Kidney (tissue), 14 donors: ENCODE results near the gene NRGN. TPM values are rescaled to one million over a fixed set of nuclear protein-coding genes. Genes with fewer than 3 reads are reported as not detected.

Experiments used
- DNase-seq, 5 donors: peaks; one replicate each; pipeline ENCODE4 v3.0.0-alpha.2; 2013 to 2020
- FAIRE-seq: peaks from 2 replicates; lab custom pipeline; 2012; peaks lifted over from hg19 to GRCh38; lab: Jason Lieb, UNC
- H3K27ac ChIP-seq, 2 donors: one replicate each; pipeline ENCODE4 v1.7.0; 2013; ENCODE audit warnings: low read depth in 2 of 2, low read length in 2 of 2, inconsistent platforms in 1 of 2
- H3K27me3 ChIP-seq: one replicate; pipeline ENCODE4 v1.7.1; 2013; ENCODE audit warnings: low read length, inconsistent platforms; ENCODE audit not compliant: control insufficient read depth, insufficient read depth
- H3K36me3 ChIP-seq, 3 donors: one replicate each; pipeline versions ENCODE4 v1.7.0 to v1.7.1; 2013; ENCODE audit warnings: low read length in 3 of 3, control low read depth in 1 of 3, inconsistent platforms in 1 of 3; ENCODE audit not compliant: insufficient read depth in 3 of 3, control insufficient read depth in 2 of 3
- H3K4me1 ChIP-seq, 3 donors: one replicate each; pipeline versions ENCODE4 v1.7.0 to v1.7.1; 2013; ENCODE audit warnings: low read length in 3 of 3, inconsistent platforms in 1 of 3, low read depth in 1 of 3; ENCODE audit not compliant: control insufficient read depth in 2 of 3, insufficient read depth in 2 of 3
- H3K4me3 ChIP-seq, 3 donors: one replicate each; pipeline versions ENCODE4 v1.7.0 to v1.8.1; 2013; ENCODE audit warnings: low read length in 3 of 3, control low read depth in 1 of 3, inconsistent platforms in 1 of 3
- H3K9ac ChIP-seq, 3 donors: one replicate each; pipeline versions ENCODE4 v1.7.0 to v1.7.1; 2013; ENCODE audit warnings: low read length in 3 of 3, control low read depth in 1 of 3, inconsistent platforms in 1 of 3
- H3K9me3 ChIP-seq, 3 donors: one replicate each; pipeline versions ENCODE4 v1.7.0 to v1.7.1; 2013; ENCODE audit warnings: low read length in 3 of 3, control low read depth in 1 of 3, inconsistent platforms in 1 of 3; ENCODE audit not compliant: control insufficient read depth in 2 of 3, insufficient read depth in 1 of 3
- intact Hi-C: fragments of 100-400 bp; cut with DNase I; formaldehyde crosslinking; loops from one replicate; pipeline ENCODE4 v1.11.1; 2022
- polyA plus RNA-seq: library from polyadenylated mRNA; stranded (reverse); fragments of 350-450 nt; fragmentation: Illumina TruSeq; extraction: RNeasy Lipid Tissue Mini Kit (QIAGEN cat#74804); gene quantifications from one replicate; pipeline ENCODE4 v1.2.3, GENCODE V29; 2014; ENCODE audit warnings: low read depth, low replicate concordance; ENCODE audit not compliant: insufficient read depth
- total RNA-seq: library from RNA; stranded (reverse); fragmentation: NEBNext Ultra II Directional; extraction: Animal tissue kit (Norgen Biotek cat#: 25700); gene quantifications from one replicate; pipeline ENCODE4 v1.2.1, GENCODE V29; 2021
- TF ChIP-seq, protein P1 (sequence below): IDR thresholded peaks from 3 replicates; pipeline ENCODE4 v1.5.1; 2012; ENCODE audit warnings: mild to moderate bottlenecking, moderate library complexity, borderline replicate concordance; ENCODE audit not compliant: insufficient read depth; ENCODE audit errors: extremely low read depth
- donor health status: control.
- donor health status: control.
- donor health status: control.
- donor health status: control.
- donor health status: control.
- donor health status: DM: yes; HTN: yes; CAD: no.
- donor health status: Normal renal cell carcinoma (clear cell type).

Gene NRGN
- total and polyA plus RNA-seq, 2 donors from 2014 or later = 17.9 to 55.9 TPM

- FAIRE-seq (no peak), DNase-seq (no peak)
- Histone ChIP-seq H3K9ac (no peak overlapping the region), H3K4me3 (no peak overlapping the region), H3K27ac (no peak overlapping the region), H3K9me3 (no peaks in the 10 kb centered on the region), H3K27me3 (peaks cover 17% of the 10 kb centered on the region), H3K36me3 (no peaks in the 10 kb centered on the region), H3K4me1 (peaks cover 0 to 7% (median 5%) of the 10 kb centered on the region in 3 donors)
- TF ChIP-seq, protein P1, sequence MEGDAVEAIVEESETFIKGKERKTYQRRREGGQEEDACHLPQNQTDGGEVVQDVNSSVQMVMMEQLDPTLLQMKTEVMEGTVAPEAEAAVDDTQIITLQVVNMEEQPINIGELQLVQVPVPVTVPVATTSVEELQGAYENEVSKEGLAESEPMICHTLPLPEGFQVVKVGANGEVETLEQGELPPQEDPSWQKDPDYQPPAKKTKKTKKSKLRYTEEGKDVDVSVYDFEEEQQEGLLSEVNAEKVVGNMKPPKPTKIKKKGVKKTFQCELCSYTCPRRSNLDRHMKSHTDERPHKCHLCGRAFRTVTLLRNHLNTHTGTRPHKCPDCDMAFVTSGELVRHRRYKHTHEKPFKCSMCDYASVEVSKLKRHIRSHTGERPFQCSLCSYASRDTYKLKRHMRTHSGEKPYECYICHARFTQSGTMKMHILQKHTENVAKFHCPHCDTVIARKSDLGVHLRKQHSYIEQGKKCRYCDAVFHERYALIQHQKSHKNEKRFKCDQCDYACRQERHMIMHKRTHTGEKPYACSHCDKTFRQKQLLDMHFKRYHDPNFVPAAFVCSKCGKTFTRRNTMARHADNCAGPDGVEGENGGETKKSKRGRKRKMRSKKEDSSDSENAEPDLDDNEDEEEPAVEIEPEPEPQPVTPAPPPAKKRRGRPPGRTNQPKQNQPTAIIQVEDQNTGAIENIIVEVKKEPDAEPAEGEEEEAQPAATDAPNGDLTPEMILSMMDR = no peak
- intact Hi-C loops = no loop called here
Observed at GRCh38 chr11:124719534-124719933, 20.2 kb upstream of the NRGN start.

DNA sequence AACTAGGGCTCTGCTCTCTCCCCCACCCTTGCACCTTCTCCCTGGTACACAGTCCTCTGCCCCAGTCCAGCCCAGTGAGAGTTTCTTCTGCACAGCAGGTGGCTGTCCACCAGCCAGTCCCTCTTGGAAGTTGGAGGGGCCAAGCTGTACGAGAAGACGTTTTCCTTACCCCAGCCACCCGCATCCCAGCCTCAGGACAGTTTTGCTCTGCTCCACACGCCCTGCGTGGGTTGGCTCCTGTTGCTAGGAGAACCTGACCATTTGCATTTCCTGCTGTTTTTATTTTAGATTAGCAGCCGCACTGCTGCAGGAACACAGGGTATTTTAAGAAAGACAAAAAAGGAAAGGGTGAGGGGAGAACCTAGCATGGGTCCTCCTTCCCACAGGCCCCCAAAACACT lies 17.6 kb upstream of the NRGN start:
- H3K4me1 ChIP-seq = peaks cover 5 to 16% (median 8%) of the 10 kb centered on the region in 3 donors
- H3K36me3 ChIP-seq = no peaks in the 10 kb centered on the region
- no peak overlapping the region for H3K9ac ChIP-seq
- intact Hi-C loops = no loop called here
- H3K4me3 ChIP-seq = no peak overlapping the region
- TF ChIP-seq, protein P1 = no peak
- no peaks in the 10 kb centered on the region for H3K9me3 ChIP-seq
- no peak overlapping the region for H3K27ac ChIP-seq
- FAIRE-seq (no peak), DNase-seq (no peak)
- H3K27me3 ChIP-seq = peaks cover 17% of the 10 kb centered on the region

DNA sequence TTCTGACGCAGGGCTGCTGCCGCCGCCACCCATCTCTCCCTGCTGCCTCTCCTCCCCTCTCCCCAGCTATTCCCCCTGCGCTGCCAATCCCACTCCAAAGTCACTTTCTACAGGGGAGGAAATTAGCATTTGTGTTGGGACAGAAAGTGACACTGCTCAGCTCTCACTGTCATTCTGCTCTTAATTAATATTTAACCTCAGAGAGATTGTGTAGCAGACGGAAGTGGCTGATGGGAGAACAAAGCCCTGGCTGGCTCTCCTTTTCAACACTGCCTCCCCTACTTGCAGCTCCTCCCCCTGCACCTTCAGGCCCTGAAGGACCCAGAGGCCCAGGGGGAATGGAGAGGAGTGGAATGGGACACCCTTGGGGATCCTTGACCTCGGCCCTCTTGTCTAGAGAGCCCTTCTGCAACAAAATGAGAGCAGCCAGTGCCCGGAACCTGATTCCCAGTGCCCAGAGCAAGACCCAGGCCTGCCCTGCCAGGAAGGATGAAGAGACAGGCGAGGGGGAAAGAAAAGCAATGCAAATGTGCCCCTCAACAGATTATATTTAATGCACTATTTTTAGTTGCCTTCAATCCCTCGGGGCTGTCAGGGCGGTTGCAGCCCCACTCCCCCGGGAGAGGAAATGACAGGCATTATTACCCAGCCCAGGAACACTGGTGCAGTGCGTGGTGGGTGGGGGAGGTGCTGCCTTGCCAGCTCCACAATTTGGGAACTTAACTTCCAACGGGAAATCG lies 14.6 kb upstream of the NRGN start:
- peaks cover 0 to 9% (median 8%) of the 10 kb centered on the region in 3 donors for H3K4me1 ChIP-seq
- TF ChIP-seq, protein P1 = no peak
- no peaks in the 10 kb centered on the region for H3K9me3 ChIP-seq
- H3K4me3 ChIP-seq = no peak overlapping the region
- no peaks in the 10 kb centered on the region for H3K36me3 ChIP-seq
- intact Hi-C loops = no loop called here
- H3K27me3 ChIP-seq = peaks cover 9% of the 10 kb centered on the region
- no peak overlapping the region for H3K27ac ChIP-seq
- FAIRE-seq = no peak
- no peak for DNase-seq
- no peak overlapping the region for H3K9ac ChIP-seq

DNA sequence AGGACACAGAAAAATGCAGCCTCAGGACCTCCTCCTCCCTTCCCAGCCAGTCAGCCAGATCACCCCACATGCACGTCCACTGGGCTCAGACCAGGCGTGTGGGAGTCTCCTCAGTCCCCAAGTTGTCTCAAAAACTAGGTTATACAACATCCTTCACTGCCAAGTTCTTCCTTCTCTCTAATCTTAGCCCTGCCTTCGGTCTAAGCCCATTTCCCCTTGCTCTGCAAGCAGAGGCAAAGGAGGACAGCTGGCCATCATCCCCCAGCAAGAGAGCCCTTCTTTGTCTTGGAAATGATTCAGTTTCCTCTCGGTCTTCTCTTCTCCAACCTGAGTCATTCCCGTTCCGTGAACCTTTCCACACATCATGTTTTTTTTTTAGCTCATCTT lies 14.0 kb upstream of the NRGN start:
- H3K36me3 ChIP-seq = no peaks in the 10 kb centered on the region
- H3K27ac ChIP-seq = no peak overlapping the region
- H3K27me3 ChIP-seq = peaks cover 4% of the 10 kb centered on the region
- no peak overlapping the region for H3K9ac ChIP-seq
- intact Hi-C loops = no loop called here
- no peak overlapping the region for H3K4me3 ChIP-seq
- peaks cover 0 to 9% (median 8%) of the 10 kb centered on the region in 3 donors for H3K4me1 ChIP-seq
- DNase-seq = no peak
- FAIRE-seq = no peak
- H3K9me3 ChIP-seq = no peaks in the 10 kb centered on the region
- TF ChIP-seq, protein P1 = no peak
